MM.1S (cell line): ENCODE measurements around the gene TMEM219.

ENCODE experiments used
- CTCF ChIP-seq: fragments of 300-600 bp; sonication (generic); IDR thresholded peaks from 2 replicates; pipeline ENCODE4 v1.5.1; 2016; ENCODE audit warnings: antibody characterized with exemption, low read length, mixed read lengths
- EZH2 ChIP-seq: fragments of 300-600 bp; sonication (generic); optimal IDR thresholded peaks from 2 replicates; pipeline ENCODE3; 2017; ENCODE audit warnings: low read depth, mild to moderate bottlenecking, antibody characterized with exemption, low read length, mixed read lengths
- EZH2phosphoT487 ChIP-seq: fragments of 300-600 bp; sonication (generic); IDR thresholded peaks from 2 replicates; pipeline ENCODE4 v1.6.1; 2018; ENCODE audit warnings: antibody characterized with exemption, low read length

GRCh38 chr16:29968205-29968604 is 6.3 kb downstream of the TMEM219 start:
- TF ChIP-seq CTCF (no peak), EZH2phosphoT487 (no peak), EZH2 (no peak)
